K562 (cell line): ENCODE results near the gene NCL. TPM values are rescaled to one million over a fixed set of nuclear protein-coding genes. Genes with fewer than 3 reads are reported as not detected.
A peak's percentile ranks its signal among the peaks of the same experiment; 100 is the strongest.

Experiments used
- BRCA1 ChIP-seq, 2 experiments: fragments of 450-650 bp in 1 of 2; sonication (generic) in 1 of 2; formaldehyde crosslinking in 1 of 2; IDR thresholded peaks; 2 replicates each; pipeline versions ENCODE4 v1.5.0 to v1.6.1; 2017 to 2020; ENCODE audit warnings: mild to moderate bottlenecking in 1 of 2, missing genetic modification reagents in 1 of 2
- EGR1 ChIP-seq: fragments of 450-650 bp; conservative IDR thresholded peaks from 2 replicates; pipeline ENCODE4 v1.6.1; 2017; ENCODE audit warnings: mild to moderate bottlenecking
- ESRRB ChIP-seq: fragments of 250-450 bp; sonication (Bioruptor Pico); IDR thresholded peaks from 2 replicates; pipeline ENCODE4 v1.5.0; 2020; ENCODE audit warnings: mild to moderate bottlenecking, moderate library complexity, borderline replicate concordance
- FOXK1 ChIP-seq: sonication (generic); formaldehyde crosslinking; IDR thresholded peaks from 2 replicates; pipeline ENCODE4 v1.8.0; 2022; ENCODE audit warnings: missing genetic modification reagents, mild to moderate bottlenecking, borderline replicate concordance
- HDAC1 ChIP-seq, 2 experiments: fragments of 450-650 bp; IDR thresholded peaks; 2 replicates each; pipeline ENCODE4 v1.6.1; 2016 to 2017; ENCODE audit warnings: inconsistent platforms in 1 of 2, mild to moderate bottlenecking in 1 of 2, moderate library complexity in 1 of 2
- HES1 ChIP-seq: fragments of 450-650 bp; IDR thresholded peaks from 2 replicates; pipeline ENCODE4 v1.6.1; 2016; ENCODE audit warnings: low read depth, mild to moderate bottlenecking, moderate library complexity
- HNRNPK ChIP-seq: fragments of 200-400 bp; formaldehyde crosslinking; IDR thresholded peaks from one replicate; pipeline ENCODE4 v1.6.1; 2018; ENCODE audit warnings: mild to moderate bottlenecking, low read depth, low read length; ENCODE audit not compliant: poor library complexity, severe bottlenecking
- HNRNPL ChIP-seq: fragments of 200-400 bp; formaldehyde crosslinking; IDR thresholded peaks from 2 replicates; pipeline ENCODE4 v1.6.1; 2017; ENCODE audit warnings: low read depth, mild to moderate bottlenecking, low read length
- MITF ChIP-seq: IDR thresholded peaks from 2 replicates; pipeline ENCODE4 v1.6.1; 2014; ENCODE audit warnings: antibody characterized with exemption
- MTA1 ChIP-seq: fragments of 450-650 bp; IDR thresholded peaks from 2 replicates; pipeline ENCODE4 v1.6.1; 2017; ENCODE audit warnings: borderline replicate concordance
- NKRF ChIP-seq: fragments of 450-650 bp; IDR thresholded peaks from 2 replicates; pipeline ENCODE4 v1.6.1; 2016; ENCODE audit warnings: borderline replicate concordance
- PHB2 ChIP-seq: fragments of 450-650 bp; IDR thresholded peaks from 2 replicates; pipeline ENCODE4 v1.6.1; 2017; ENCODE audit warnings: low read depth
- PURB ChIP-seq: sonication (generic); formaldehyde crosslinking; IDR thresholded peaks from 2 replicates; pipeline ENCODE4 v1.9.0; 2021; ENCODE audit warnings: low read depth, mild to moderate bottlenecking, missing genetic modification reagents
- SP2 ChIP-seq: IDR thresholded peaks from 2 replicates; pipeline ENCODE4 v1.6.1; 2011; ENCODE audit warnings: mild to moderate bottlenecking, low read depth, low read length, moderate library complexity; ENCODE audit not compliant: poor library complexity, severe bottlenecking; ENCODE audit errors: extremely low read depth
- TCFL5 ChIP-seq: fragments of 250-450 bp; sonication (Bioruptor Pico); conservative IDR thresholded peaks from 2 replicates; pipeline ENCODE4 v1.6.1; 2021; ENCODE audit warnings: mild to moderate bottlenecking, moderate library complexity, matching md5 sums
- TFAP4 ChIP-seq: sonication (generic); formaldehyde crosslinking; IDR thresholded peaks from 2 replicates; pipeline ENCODE4 v1.8.0; 2022; ENCODE audit warnings: missing genetic modification reagents, mild to moderate bottlenecking, moderate library complexity, borderline replicate concordance
- ZFX ChIP-seq: sonication (generic); formaldehyde crosslinking; IDR thresholded peaks from 2 replicates; pipeline ENCODE4 v1.8.0; 2022; ENCODE audit warnings: mild to moderate bottlenecking, missing genetic modification reagents, moderate library complexity
- ZNF197 ChIP-seq: fragments of 200-800 bp; sonication (Bioruptor generic); IDR thresholded peaks from 2 replicates; pipeline ENCODE4 v1.6.1; 2016; ENCODE audit warnings: low read depth, missing genetic modification characterization, missing compliant biosample characterization
- ZNF224 ChIP-seq: sonication (generic); formaldehyde crosslinking; IDR thresholded peaks from 2 replicates; pipeline ENCODE4 v1.8.0; 2022; ENCODE audit warnings: mild to moderate bottlenecking, missing genetic modification reagents
- ZNF586 ChIP-seq: fragments of 450-650 bp; formaldehyde crosslinking; conservative IDR thresholded peaks from 2 replicates; pipeline ENCODE4 v1.4.0; 2020; ENCODE audit warnings: mild to moderate bottlenecking, moderate library complexity
- polyA plus RNA-seq, 8 experiments: library from polyadenylated mRNA; depleted of rRNA in 4 of 8; stranded (reverse) in 5 of 8; unstranded in 3 of 8; fragments of >200 nt; fragmentation: Nextera tagmentation in 2 of 8; fragmentation: Illumina TruSeq in 1 of 8; extraction: Ambion mirVana in 2 of 8; extraction: Trizol in 1 of 8; gene quantifications; 2 replicates each; pipeline versions ENCODE4 v1.2.1 to v1.2.3, GENCODE V29; 2011 to 2014; ENCODE audit warnings: inconsistent platforms in 1 of 8, missing spikeins in 1 of 8
- total RNA-seq, 7 experiments: library from RNA; depleted of rRNA in 6 of 7; stranded (reverse); fragments of >200 nt in 6 of 7; fragmentation: Illumina TruSeq in 2 of 7; extraction: Trizol in 2 of 7; gene quantifications; 2 replicates each; pipeline versions ENCODE4 v1.2.1 to v1.2.3, GENCODE V29; 2011 to 2021; ENCODE audit warnings: low replicate concordance in 1 of 7

The NCL gene
- total and polyA plus RNA-seq, 9 of the 15 experiments (the other 6 are each of a cell fraction or from before 2014, with no cell fraction given) = 80.9 to 732 (median 361) TPM

- TF ChIP-seq TFAP4 (peak; percentile 61), FOXK1 (CRISPR knock-in tag) (peak; percentile 22; the same call in 1 of the 2 replicates), HDAC1 (IDR thresholded peaks at IDR 0.05) (peak; percentile 36 to 97; a peak in 2 of 4 replicates), MITF (peak; percentile 33; the same call in 1 of the 2 replicates), TCFL5 (CRISPR knock-in tag) (no peak), ZNF586 (CRISPR knock-in tag) (no peak), ZFX (CRISPR knock-in tag) (peak; percentile 92), PURB (CRISPR knock-in tag) (no peak), ZNF224 (CRISPR knock-in tag) (peak; percentile 85), ZNF197 (CRISPR knock-in tag) (no peak), MTA1 (no peak), HNRNPK (no peak), ESRRB (CRISPR knock-in tag) (no peak), HNRNPL (peak; percentile 58), BRCA1 (IDR thresholded peaks at IDR 0.05) (no peak), BRCA1 (CRISPR knock-in tag; IDR thresholded peaks at IDR 0.05) (peak; percentile 42; the same call in 1 of the 2 replicates), PHB2 (no peak), EGR1 (no peak), HES1 (no peak), NKRF (peak; percentile 96), SP2 (no peak)
Observed at GRCh38 chr2:231463698-231464575, at the start of gene NCL (continued).
